Choroid plexus epithelial cell (primary cell): ENCODE data around the gene WBP1L.

Experiments
- DNase-seq: peaks from one replicate; pipeline ENCODE4 v3.0.0-alpha.2; 2010; ENCODE audit warnings: low read depth
- H3K4me3 ChIP-seq: 2 replicates; pipeline ENCODE4 v1.5.1; 2011; ENCODE audit warnings: low read depth, mild to moderate bottlenecking, control low read depth, low read length, moderate library complexity
- CTCF ChIP-seq: conservative IDR thresholded peaks from 2 replicates; pipeline ENCODE4 v1.5.1; 2011; ENCODE audit warnings: low read depth, mild to moderate bottlenecking, control low read depth, inconsistent platforms, low read length, moderate library complexity

Gene WBP1L

GRCh38 chr10:102811346-102811745 is 67.6 kb downstream of the WBP1L start:
- no peak for TF ChIP-seq CTCF
- no peak for DNase-seq

GRCh38 chr10:102812231-102812876 is 68.6 kb downstream of the WBP1L start:
- no peak for DNase-seq
- no peak overlapping the region for H3K4me3 ChIP-seq
- TF ChIP-seq CTCF = no peak

More at GRCh38 chr10:102811346-102811745, 67.6 kb downstream of the WBP1L start:
- no peak overlapping the region for H3K4me3 ChIP-seq

GRCh38 chr10:102813017-102813541 is 69.3 kb downstream of the WBP1L start:
- TF ChIP-seq CTCF = no peak
- DNase-seq = no peak

GRCh38 chr10:102813734-102814452 is 70.1 kb downstream of the WBP1L start:
- no peak overlapping the region for H3K4me3 ChIP-seq
- no peak for TF ChIP-seq CTCF
- DNase-seq = peak; percentile 76

More at GRCh38 chr10:102813017-102813541, 69.3 kb downstream of the WBP1L start:
- H3K4me3 ChIP-seq = no peak overlapping the region

GRCh38 chr10:102814453-102814871 is 70.7 kb downstream of the WBP1L start:
- TF ChIP-seq CTCF = no peak
- H3K4me3 ChIP-seq = no peak overlapping the region

GRCh38 chr10:102814873-102815661 is 71.3 kb downstream of the WBP1L start:
- no peak for TF ChIP-seq CTCF
- no peak overlapping the region for H3K4me3 ChIP-seq
- peak; percentile 74 for DNase-seq

More at GRCh38 chr10:102814453-102814871, 70.7 kb downstream of the WBP1L start:
- peak; percentile 83 for DNase-seq
